Cardiac fibroblast (primary cell): ENCODE data around the gene ZNF516.

Experiments
- DNase-seq, 2 donors: peaks; one replicate each; pipeline versions ENCODE4 v3.0.0 to v3.0.0-alpha.2; 2010; ENCODE audit warnings: low read depth in 2 of 2
- H3K4me3 ChIP-seq, 2 donors: replicated peaks in 1 of 2; 1 replicate in 1 of 2; 2 replicates in 1 of 2; pipeline ENCODE4 v1.5.1; 2011; ENCODE audit warnings: low read depth in 2 of 2, low read length in 2 of 2, mild to moderate bottlenecking in 2 of 2, moderate library complexity in 1 of 2
- TF ChIP-seq, protein P1 (sequence below): IDR thresholded peaks from one replicate; pipeline ENCODE4 v1.5.1; 2011; ENCODE audit warnings: low read depth, mild to moderate bottlenecking, low read length, inconsistent platforms

The ZNF516 gene

GRCh38 chr18:76399613-76400391 is 95.2 kb downstream of the ZNF516 start:
- TF ChIP-seq, protein P1, sequence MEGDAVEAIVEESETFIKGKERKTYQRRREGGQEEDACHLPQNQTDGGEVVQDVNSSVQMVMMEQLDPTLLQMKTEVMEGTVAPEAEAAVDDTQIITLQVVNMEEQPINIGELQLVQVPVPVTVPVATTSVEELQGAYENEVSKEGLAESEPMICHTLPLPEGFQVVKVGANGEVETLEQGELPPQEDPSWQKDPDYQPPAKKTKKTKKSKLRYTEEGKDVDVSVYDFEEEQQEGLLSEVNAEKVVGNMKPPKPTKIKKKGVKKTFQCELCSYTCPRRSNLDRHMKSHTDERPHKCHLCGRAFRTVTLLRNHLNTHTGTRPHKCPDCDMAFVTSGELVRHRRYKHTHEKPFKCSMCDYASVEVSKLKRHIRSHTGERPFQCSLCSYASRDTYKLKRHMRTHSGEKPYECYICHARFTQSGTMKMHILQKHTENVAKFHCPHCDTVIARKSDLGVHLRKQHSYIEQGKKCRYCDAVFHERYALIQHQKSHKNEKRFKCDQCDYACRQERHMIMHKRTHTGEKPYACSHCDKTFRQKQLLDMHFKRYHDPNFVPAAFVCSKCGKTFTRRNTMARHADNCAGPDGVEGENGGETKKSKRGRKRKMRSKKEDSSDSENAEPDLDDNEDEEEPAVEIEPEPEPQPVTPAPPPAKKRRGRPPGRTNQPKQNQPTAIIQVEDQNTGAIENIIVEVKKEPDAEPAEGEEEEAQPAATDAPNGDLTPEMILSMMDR: no peak
- H3K4me3 ChIP-seq: no peak overlapping the region
- DNase-seq: no peak

DNA sequence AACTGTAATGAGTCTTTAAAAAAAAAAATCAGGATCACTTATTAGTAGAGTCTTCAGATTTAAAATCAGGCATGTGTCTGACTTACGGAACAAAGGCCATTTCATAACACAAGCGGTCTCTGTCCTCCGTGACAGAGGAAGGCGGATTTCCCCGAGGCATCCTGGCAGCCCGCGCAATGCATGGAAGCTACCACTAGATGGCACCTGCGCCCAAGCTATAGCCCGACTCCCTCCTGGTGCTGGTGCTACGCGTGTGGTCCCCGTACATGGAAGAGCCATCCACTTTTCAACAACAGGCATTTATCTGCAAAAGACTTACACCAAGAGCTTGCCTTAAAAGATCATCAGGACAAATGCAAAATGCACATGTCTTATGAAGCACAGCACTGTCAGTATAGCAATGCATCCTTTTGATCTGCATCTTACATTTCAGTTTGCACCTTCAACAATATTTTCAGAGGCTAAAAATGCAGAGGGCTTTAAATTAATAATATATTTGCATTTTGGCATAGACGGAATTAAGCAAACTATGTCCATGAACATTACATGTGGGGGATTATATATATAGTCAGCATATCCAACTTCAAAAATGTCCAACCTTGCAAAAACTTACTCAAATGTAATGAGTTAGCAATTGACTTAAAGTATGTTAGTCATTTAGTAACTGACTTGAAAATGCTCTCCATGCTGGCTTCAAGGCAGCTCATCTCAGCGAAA is 96.0 kb downstream of the ZNF516 start:
- TF ChIP-seq, protein P1: peak; percentile 98
- DNase-seq: peak; percentile 76 to 83
- no peak overlapping the region for H3K4me3 ChIP-seq

DNA sequence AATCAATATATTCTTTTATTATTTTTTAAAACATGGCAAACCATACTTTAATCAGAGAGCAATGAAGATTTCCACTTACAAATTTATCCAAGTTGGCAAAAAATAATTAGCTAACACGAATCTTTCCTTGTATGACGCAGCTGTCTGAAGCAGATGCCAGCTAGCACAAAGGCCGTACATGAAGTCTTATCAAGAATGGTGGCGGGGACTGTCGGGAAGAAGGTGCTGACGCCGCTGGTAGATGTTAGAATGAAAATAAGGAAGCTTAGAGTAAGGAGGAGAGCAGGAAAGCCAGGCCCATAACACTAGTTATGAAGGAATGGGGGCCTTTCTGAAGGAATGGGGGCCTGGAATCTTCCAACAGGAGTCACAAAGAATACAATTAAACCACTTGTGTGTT is 96.7 kb downstream of the ZNF516 start:
- no peak overlapping the region for H3K4me3 ChIP-seq
- peak in 1 of 2 donors; percentile 31 for DNase-seq
- TF ChIP-seq, protein P1: no peak

- DNase-seq: no peak
- TF ChIP-seq, protein P1: no peak
- no peak overlapping the region for H3K4me3 ChIP-seq
These were observed 97.4 kb downstream of the ZNF516 start for GRCh38 chr18:76397631-76398030.

GRCh38 chr18:76396792-76397191 is 98.2 kb downstream of the ZNF516 start:
- H3K4me3 ChIP-seq: no peak overlapping the region
- TF ChIP-seq, protein P1: no peak
- DNase-seq: no peak

DNA sequence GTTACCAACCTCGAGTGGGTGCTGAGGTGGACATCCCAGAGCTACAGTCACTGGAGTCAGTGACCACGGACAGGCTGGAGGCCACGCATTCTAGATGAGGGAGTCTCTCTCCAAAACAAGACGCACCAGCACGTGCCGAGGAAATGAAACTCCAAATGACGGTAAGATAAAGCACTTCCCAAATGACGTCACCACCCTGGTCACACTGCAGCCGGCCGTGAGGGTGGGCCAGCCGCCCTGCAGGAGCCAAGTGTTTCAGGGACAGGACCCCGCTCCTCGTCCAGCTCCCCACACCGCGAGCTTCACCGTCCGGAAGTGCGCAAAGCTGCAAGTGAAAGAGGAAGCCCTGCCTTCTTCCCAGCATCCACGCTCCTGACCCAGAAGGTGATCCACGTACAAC is 99.4 kb downstream of the ZNF516 start:
- TF ChIP-seq, protein P1: no peak
- no peak for DNase-seq
- no peak overlapping the region for H3K4me3 ChIP-seq
